ENCODE measurements around the gene ZBTB24.

ZBTB24 gene

DNA sequence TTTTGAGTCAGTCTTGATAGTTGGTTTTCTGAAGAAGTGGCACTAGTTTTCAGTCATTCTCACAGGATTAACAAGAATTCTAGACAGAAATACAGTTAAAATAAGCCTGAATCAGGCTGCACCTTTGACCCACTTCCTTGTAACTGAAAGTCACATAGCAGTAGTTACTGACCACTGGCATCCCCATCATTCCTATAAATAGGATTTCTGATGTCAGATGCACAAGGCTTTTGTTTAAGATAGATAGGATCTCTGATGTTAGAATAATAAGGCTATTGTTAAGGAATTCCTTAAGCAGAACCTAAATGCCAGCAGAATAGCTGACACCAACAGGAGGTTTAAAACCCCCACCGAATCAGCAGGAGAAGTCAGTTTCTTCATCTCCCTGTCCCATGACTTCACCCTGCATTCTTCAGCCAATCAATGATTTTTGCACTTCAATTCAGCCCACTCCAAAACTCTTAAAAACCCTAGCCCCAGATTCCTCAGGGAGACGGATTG is 30.6 kb upstream of the ZBTB24 start:
- H3K27me3 ChIP-seq (ENCODE audit: insufficient read depth, low read length), result no peaks in the 10 kb centered on the region
- peak overlapping the region; percentile 15; the same call in 1 of the 2 replicates for H3K9ac ChIP-seq (ENCODE audit: low read depth, low read length)
- peaks cover 24% of the 10 kb centered on the region for H3K4me1 ChIP-seq (ENCODE audit: insufficient read depth, low read length)
- peak overlapping the region; percentile 89 for H3K27ac ChIP-seq (ENCODE audit: low read depth, low read length)
- peaks cover 29% of the 10 kb centered on the region for H3K9me3 ChIP-seq (ENCODE audit: insufficient read depth, low read depth, low read length)
- H3K4me3 ChIP-seq (ENCODE audit: low read length), result no peak overlapping the region
- H3K36me3 ChIP-seq (ENCODE audit: insufficient read depth, low read length), result no peaks in the 10 kb centered on the region
- 21% methylated on average over 2 of the region's 2 CpGs for WGBS

DNA sequence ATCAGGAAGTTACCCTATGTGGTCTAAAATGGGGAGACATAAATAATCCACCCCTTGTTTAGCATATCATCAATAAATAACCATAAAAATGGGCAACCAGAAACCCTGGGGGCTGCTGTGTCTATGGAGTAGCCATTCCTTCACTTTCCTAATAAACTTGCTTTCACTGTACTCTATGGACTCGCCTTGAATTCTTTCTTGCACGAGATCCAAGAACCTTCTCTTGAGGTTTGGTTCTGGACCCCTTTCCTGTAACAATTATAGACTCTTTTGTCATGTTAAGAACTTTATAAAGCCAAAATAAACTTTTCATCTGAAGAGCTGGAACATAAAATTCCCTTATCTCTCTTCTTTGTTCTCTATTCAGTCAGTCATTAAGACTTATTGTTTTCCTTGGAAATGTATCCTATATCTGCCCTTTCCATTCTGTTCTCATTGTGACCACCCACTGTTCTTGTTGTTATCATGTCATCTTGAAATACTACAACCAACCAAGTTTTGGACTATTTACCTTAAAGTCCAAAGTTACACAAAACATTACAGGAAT is 29.3 kb upstream of the ZBTB24 start:
- H3K4me1 ChIP-seq (ENCODE audit: insufficient read depth, low read length), result peaks cover 37% of the 10 kb centered on the region
- WGBS, result 96% methylated on average over 2 of the region's 2 CpGs
- H3K36me3 ChIP-seq (ENCODE audit: insufficient read depth, low read length), result no peaks in the 10 kb centered on the region
- peak overlapping the region; percentile 46; the same call in 1 of the 2 replicates for H3K27ac ChIP-seq (ENCODE audit: low read depth, low read length)
- H3K9ac ChIP-seq (ENCODE audit: low read depth, low read length), result no peak overlapping the region
- peaks cover 30% of the 10 kb centered on the region for H3K9me3 ChIP-seq (ENCODE audit: insufficient read depth, low read depth, low read length)
- no peak overlapping the region for H3K4me3 ChIP-seq (ENCODE audit: low read length)
- H3K27me3 ChIP-seq (ENCODE audit: insufficient read depth, low read length), result no peaks in the 10 kb centered on the region

DNA sequence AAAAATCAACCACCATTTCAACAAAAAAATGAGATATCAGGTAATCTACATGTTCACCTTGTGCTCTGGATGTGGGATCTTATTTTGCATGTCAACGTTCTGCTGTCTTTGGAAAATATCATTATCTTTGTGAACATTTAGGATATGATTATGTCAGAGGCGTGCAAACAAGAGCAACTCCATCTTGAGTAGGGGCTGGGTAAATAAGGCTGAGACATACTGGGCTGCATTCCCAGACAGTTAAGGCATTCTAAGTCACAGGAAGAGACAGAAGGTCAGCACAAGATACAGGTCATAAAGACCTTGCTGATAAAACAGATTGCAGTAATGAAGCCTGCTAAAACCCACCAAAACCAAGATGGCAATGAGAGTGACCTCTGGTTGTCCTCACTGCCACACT is 28.8 kb upstream of the ZBTB24 start:
- Histone ChIP-seq H3K36me3 (ENCODE audit: insufficient read depth, low read length) (no peaks in the 10 kb centered on the region), H3K27ac (ENCODE audit: low read depth, low read length) (no peak overlapping the region), H3K27me3 (ENCODE audit: insufficient read depth, low read length) (no peaks in the 10 kb centered on the region), H3K9me3 (ENCODE audit: insufficient read depth, low read depth, low read length) (peaks cover 30% of the 10 kb centered on the region), H3K4me3 (ENCODE audit: low read length) (no peak overlapping the region), H3K9ac (ENCODE audit: low read depth, low read length) (no peak overlapping the region), H3K4me1 (ENCODE audit: insufficient read depth, low read length) (peaks cover 42% of the 10 kb centered on the region)
- WGBS, result 86% methylated on average over 2 of the region's 2 CpGs

DNA sequence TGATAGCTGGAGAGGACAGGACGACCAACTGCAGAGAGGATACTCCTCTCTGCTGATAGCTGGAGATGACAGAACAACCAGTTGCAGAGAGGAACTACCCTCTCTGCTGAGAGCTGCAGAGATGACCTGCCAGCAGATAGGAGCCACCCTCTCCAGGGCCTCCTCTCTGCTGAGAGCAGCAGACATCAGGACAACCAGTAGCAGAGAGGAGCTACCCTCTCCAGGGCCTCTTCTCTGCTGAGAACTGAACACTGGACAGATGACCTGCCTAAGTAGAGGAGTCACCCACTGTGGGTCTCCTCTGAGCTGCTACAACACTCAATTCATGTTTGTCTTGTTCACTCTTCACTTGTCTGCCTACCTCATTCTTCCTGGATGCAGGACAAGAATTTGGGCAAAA is 27.3 kb upstream of the ZBTB24 start:
- WGBS, result 89% methylated on average over 1 of the region's 1 CpG
- no peak overlapping the region for H3K4me3 ChIP-seq (ENCODE audit: low read length)
- no peak overlapping the region for H3K27ac ChIP-seq (ENCODE audit: low read depth, low read length)
- H3K9me3 ChIP-seq (ENCODE audit: insufficient read depth, low read depth, low read length), result peaks cover 30% of the 10 kb centered on the region
- H3K27me3 ChIP-seq (ENCODE audit: insufficient read depth, low read length), result no peaks in the 10 kb centered on the region
- H3K9ac ChIP-seq (ENCODE audit: low read depth, low read length), result no peak overlapping the region
- no peaks in the 10 kb centered on the region for H3K36me3 ChIP-seq (ENCODE audit: insufficient read depth, low read length)
- peaks cover 43% of the 10 kb centered on the region for H3K4me1 ChIP-seq (ENCODE audit: insufficient read depth, low read length)

DNA sequence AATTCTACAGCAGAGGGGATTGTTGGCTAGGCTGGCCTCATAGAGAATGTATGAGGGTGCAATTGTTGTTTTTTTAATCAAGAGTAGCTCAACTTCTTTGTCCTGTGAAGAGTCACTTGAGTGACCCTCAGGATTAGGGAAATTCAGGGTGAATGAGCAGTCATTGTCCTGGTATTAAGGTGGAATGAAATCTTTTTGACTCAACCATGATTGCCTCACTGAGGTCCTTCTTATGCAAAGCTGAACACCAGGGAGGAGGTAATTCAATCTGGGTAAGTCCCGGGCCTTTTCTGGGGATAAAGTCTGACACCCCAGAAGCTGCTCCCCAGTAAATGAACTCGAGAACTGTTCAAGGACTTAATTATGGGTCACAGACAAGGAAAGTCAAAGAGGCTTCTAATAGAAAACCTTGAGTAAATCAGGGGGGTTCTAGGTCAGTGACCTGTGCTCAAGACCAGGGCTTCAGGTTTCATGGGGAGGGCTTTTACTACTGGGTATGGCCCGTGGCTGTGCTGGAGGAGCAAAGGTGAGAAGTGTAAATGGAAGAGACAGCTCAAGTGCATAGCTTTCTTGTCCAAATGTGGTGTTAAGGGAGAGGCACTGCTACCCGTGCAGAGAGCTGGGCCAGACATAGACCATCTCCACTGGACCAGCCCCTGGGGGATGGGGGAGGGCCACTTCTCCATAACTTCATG is 25.3 kb upstream of the ZBTB24 start:
- 46% methylated on average over 4 of the region's 4 CpGs for WGBS
- no peak overlapping the region for H3K4me3 ChIP-seq (ENCODE audit: low read length)
- H3K27ac ChIP-seq (ENCODE audit: low read depth, low read length), result peak overlapping the region; percentile 85; the same call in 1 of the 2 replicates
- H3K4me1 ChIP-seq (ENCODE audit: insufficient read depth, low read length), result peaks cover 24% of the 10 kb centered on the region
- peaks cover 30% of the 10 kb centered on the region for H3K9me3 ChIP-seq (ENCODE audit: insufficient read depth, low read depth, low read length)
- no peaks in the 10 kb centered on the region for H3K27me3 ChIP-seq (ENCODE audit: insufficient read depth, low read length)
- H3K36me3 ChIP-seq (ENCODE audit: insufficient read depth, low read length), result no peaks in the 10 kb centered on the region
- H3K9ac ChIP-seq (ENCODE audit: low read depth, low read length), result no peak overlapping the region

DNA sequence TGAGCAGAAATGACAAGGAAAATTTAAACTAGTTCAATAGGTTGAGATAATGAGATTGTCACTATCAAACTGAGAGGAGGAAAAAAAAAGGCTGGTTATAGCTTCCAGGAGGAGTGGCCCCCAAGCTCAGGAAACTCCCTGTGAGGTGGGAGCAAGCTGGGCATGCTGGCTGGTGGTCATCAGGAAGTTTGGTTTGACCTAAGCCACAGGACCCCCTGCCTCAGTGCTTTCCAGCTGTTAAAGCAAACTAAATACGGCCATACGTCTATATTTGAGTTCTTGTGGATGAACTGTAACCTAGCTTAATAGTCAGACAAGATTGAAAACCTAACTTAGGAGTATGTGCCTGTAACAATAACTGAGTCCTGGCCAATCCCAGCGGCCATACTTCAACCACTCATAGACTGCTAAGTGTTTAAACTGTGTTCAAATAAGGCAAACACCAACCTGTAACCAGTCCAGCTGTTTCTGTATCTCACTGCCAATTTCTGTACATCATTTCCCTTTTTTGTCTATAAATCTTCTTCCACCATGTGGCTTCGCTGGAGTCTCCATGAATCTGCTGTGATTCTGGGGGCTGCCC is 24.6 kb upstream of the ZBTB24 start:
- H3K4me3 ChIP-seq (ENCODE audit: low read length), result no peak overlapping the region
- H3K9ac ChIP-seq (ENCODE audit: low read depth, low read length), result no peak overlapping the region
- WGBS, result 88% methylated on average over 4 of the region's 4 CpGs
- no peaks in the 10 kb centered on the region for H3K36me3 ChIP-seq (ENCODE audit: insufficient read depth, low read length)
- peak overlapping the region; percentile 85; the same call in 1 of the 2 replicates for H3K27ac ChIP-seq (ENCODE audit: low read depth, low read length)
- peaks cover 20% of the 10 kb centered on the region for H3K4me1 ChIP-seq (ENCODE audit: insufficient read depth, low read length)
- H3K27me3 ChIP-seq (ENCODE audit: insufficient read depth, low read length), result no peaks in the 10 kb centered on the region
- peaks cover 30% of the 10 kb centered on the region for H3K9me3 ChIP-seq (ENCODE audit: insufficient read depth, low read depth, low read length)

DNA sequence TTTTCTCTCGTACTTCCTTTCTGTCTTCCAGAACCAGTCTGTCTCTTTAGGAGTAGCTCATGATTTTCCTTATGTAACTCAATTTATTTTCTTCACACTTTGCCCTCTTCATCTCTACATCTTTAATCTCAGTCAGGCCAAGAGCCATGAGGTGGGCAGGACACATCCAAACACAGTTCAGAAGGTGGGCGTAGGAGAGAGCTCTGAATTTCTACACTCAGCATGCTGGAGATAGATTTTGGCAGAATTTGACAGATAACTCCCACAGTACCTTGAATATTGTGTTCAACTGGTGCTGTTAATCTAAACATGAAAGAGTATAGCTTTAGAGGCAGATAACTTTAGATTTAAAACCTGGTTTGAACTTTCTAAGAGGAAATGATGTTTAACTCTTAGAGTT is 23.8 kb upstream of the ZBTB24 start:
- Histone ChIP-seq H3K36me3 (ENCODE audit: insufficient read depth, low read length) (no peaks in the 10 kb centered on the region), H3K9ac (ENCODE audit: low read depth, low read length) (no peak overlapping the region), H3K4me1 (ENCODE audit: insufficient read depth, low read length) (peaks cover 20% of the 10 kb centered on the region), H3K4me3 (ENCODE audit: low read length) (no peak overlapping the region), H3K27me3 (ENCODE audit: insufficient read depth, low read length) (no peaks in the 10 kb centered on the region), H3K27ac (ENCODE audit: low read depth, low read length) (peak overlapping the region; percentile 85; the same call in 1 of the 2 replicates), H3K9me3 (ENCODE audit: insufficient read depth, low read depth, low read length) (peaks cover 30% of the 10 kb centered on the region)
- 84% methylated on average over 2 of the region's 2 CpGs for WGBS

DNA sequence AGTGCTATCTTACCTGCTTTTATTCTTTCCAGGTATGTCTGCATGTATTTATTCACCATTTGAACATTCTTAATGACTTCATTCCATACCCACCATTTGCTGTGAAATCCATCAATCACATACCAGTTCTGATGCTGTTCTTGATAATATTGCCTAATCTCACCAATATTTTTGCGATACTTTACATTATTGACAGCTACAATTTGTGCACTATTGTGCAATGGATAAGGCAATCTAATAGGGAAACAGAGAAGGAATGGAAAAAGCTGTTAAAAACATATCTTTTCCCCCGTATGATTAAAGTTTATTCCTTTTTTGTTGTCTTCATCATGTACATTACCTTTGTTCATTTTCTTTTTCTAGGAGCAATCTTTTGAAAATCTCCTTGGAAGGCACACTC is 23.3 kb upstream of the ZBTB24 start:
- no peak overlapping the region for H3K4me3 ChIP-seq (ENCODE audit: low read length)
- H3K9ac ChIP-seq (ENCODE audit: low read depth, low read length), result no peak overlapping the region
- peaks cover 20% of the 10 kb centered on the region for H3K4me1 ChIP-seq (ENCODE audit: insufficient read depth, low read length)
- H3K27me3 ChIP-seq (ENCODE audit: insufficient read depth, low read length), result no peaks in the 10 kb centered on the region
- peaks cover 26% of the 10 kb centered on the region for H3K9me3 ChIP-seq (ENCODE audit: insufficient read depth, low read depth, low read length)
- WGBS, result 100% methylated on average over 2 of the region's 2 CpGs
- H3K36me3 ChIP-seq (ENCODE audit: insufficient read depth, low read length), result no peaks in the 10 kb centered on the region
- H3K27ac ChIP-seq (ENCODE audit: low read depth, low read length), result no peak overlapping the region

DNA sequence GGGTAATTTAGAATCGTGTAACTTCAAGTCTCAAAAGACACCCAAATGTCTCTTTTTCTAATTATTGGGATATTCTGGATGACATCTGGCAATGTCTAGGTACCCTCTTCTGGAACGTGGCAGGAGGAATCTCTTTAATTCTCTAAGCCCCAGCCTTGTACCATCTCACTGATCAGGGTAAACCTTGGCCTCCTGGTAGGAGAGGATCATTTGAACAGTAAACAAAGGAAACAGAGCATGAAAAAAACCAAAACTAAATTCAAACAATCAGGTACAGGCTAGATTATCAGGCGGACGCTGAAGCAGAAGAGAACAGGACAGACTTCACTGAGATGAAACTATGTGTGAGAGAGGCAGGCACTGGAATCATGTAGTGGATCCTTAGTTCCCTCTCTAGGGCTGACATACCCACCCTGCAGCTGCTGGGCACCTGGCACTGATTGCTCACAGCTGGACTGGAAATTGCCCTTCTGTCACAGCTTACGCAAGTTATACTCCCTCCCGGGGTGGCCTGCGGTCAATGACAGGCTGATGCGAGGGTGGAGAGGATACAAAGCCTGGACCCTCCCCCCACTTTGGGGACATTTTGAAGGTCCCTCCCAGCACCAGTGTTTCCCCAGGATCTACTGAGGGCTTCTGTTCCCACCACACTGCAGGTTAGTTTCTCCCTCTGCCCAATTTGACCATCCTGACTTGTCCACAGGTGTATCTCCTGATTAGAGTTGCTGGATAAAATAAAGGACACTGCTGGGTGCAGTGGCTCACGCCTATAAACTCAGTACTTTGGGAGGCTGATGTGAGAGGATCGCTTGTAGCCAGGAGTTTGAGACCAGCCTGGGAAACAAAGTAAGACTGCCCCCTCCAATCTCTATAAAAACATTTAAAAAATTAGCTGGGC is 20.6 kb upstream of the ZBTB24 start:
- no peaks in the 10 kb centered on the region for H3K27me3 ChIP-seq (ENCODE audit: insufficient read depth, low read length)
- H3K9ac ChIP-seq (ENCODE audit: low read depth, low read length), result no peak overlapping the region
- no peaks in the 10 kb centered on the region for H3K36me3 ChIP-seq (ENCODE audit: insufficient read depth, low read length)
- peaks cover 19% of the 10 kb centered on the region for H3K4me1 ChIP-seq (ENCODE audit: insufficient read depth, low read length)
- H3K4me3 ChIP-seq (ENCODE audit: low read length), result no peak overlapping the region
- no peak overlapping the region for H3K27ac ChIP-seq (ENCODE audit: low read depth, low read length)
- WGBS, result 88% methylated on average over 10 of the region's 10 CpGs
- H3K9me3 ChIP-seq (ENCODE audit: insufficient read depth, low read depth, low read length), result peaks cover under 1% of the 10 kb centered on the region; the same call in 1 of the 2 replicates

DNA sequence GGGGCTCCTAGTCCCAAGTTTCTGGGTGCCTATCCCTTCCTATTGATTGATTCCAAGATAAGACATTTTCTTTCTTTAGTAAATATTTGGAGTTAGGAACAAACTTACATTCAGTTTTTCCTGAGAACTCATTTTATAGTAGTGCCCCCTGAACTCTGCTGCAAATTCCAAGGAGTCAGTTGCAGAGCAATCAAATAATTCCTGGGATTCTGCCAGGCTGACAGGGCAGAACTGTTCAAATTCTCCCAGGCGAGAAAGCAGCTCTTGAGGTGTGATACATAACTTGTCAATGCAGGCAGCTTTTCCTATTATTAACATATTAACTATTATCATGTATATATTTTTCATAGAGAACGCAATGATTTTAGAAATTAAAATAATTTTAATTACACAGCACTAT is 15.9 kb upstream of the ZBTB24 start:
- no peaks in the 10 kb centered on the region for H3K27me3 ChIP-seq (ENCODE audit: insufficient read depth, low read length)
- no peak overlapping the region for H3K4me3 ChIP-seq (ENCODE audit: low read length)
- no peaks in the 10 kb centered on the region for H3K9me3 ChIP-seq (ENCODE audit: insufficient read depth, low read depth, low read length)
- no peaks in the 10 kb centered on the region for H3K36me3 ChIP-seq (ENCODE audit: insufficient read depth, low read length)
- peaks cover 22% of the 10 kb centered on the region for H3K4me1 ChIP-seq (ENCODE audit: insufficient read depth, low read length)
- WGBS, result 93% methylated on average over 1 of the region's 2 CpGs
- H3K9ac ChIP-seq (ENCODE audit: low read depth, low read length), result no peak overlapping the region
- H3K27ac ChIP-seq (ENCODE audit: low read depth, low read length), result no peak overlapping the region

DNA sequence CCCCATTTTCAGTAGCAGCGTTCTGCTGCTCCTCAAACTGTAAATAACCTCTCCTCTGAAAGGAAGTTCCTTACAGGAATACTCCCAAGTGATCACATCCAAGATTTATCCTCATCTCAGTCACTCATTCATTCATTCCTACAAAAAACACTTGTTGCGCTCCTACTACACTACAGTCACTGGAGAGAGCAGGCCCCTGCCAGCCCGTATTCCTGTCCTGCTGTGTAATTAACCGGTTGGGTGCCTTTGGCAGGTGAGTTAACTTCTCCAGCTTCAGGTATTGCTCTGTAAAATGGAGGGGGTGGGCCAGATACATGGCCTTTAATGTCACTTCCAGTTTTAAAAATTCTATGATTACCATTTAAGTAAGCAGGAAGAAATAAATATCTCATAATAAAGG is 15.0 kb upstream of the ZBTB24 start:
- Histone ChIP-seq H3K9ac (ENCODE audit: low read depth, low read length) (no peak overlapping the region), H3K36me3 (ENCODE audit: insufficient read depth, low read length) (no peaks in the 10 kb centered on the region), H3K9me3 (ENCODE audit: insufficient read depth, low read depth, low read length) (no peaks in the 10 kb centered on the region), H3K27ac (ENCODE audit: low read depth, low read length) (no peak overlapping the region), H3K4me1 (ENCODE audit: insufficient read depth, low read length) (peaks cover 29% of the 10 kb centered on the region), H3K27me3 (ENCODE audit: insufficient read depth, low read length) (no peaks in the 10 kb centered on the region), H3K4me3 (ENCODE audit: low read length) (no peak overlapping the region)
- 71% methylated on average over 4 of the region's 4 CpGs for WGBS
